Measurements from ENCODE around the gene DNAJB8.

GRCh38 chr3:128487538-128487812 lies 20.8 kb upstream of the DNAJB8 start:
- TF ChIP-seq MAFK (IDR thresholded peaks at IDR 0.05; ENCODE audit: partially characterized antibody) = no peak
- no peak for TF ChIP-seq POLR2A (IDR thresholded peaks at IDR 0.05; ENCODE audit: low read length)
- no peak for TF ChIP-seq PHF8 (IDR thresholded peaks at IDR 0.05; ENCODE audit: borderline replicate concordance, low read depth)
- TF ChIP-seq CTCF (IDR thresholded peaks at IDR 0.05) = no peak
- TF ChIP-seq REST (IDR thresholded peaks at IDR 0.05) = no peak
- TF ChIP-seq MAX (IDR thresholded peaks at IDR 0.05) = no peak
- TF ChIP-seq CBX2 (IDR thresholded peaks at IDR 0.05; ENCODE audit: borderline replicate concordance, low read depth) = no peak

Measured in A549 (cell line).